HEK293T (cell line): ENCODE data around the gene PSMD7.
"Not testable (repeated sequence)": the region's sequence is repeated elsewhere in the genome, so short reads cannot be mapped to it uniquely, and the experiment has no call there.

Source experiments
- CTCF ChIA-PET: fragments of 350-600 bp; formaldehyde crosslinking; extraction: SDS; loops from one replicate; lab custom pipeline; 2021; ENCODE audit warnings: antibody characterized with exemption, inconsistent platforms; lab: Yijun Ruan, JAX
- POLR2A ChIA-PET: fragments of 350-600 bp; formaldehyde crosslinking; extraction: SDS; loops from one replicate; lab custom pipeline; 2020; ENCODE audit warnings: antibody characterized with exemption, inconsistent platforms; lab: Yijun Ruan, JAX
- DNase-seq: peaks from one replicate; pipeline ENCODE4 v3.0.0; 2012; ENCODE audit warnings: mixed read lengths; ENCODE audit errors: extremely low spot score
- ARNT ChIP-seq: fragments of 450-650 bp; IDR thresholded peaks from 2 replicates; pipeline ENCODE4 v1.6.1; 2017; ENCODE audit warnings: mild to moderate bottlenecking
- BHLHE40 ChIP-seq: fragments of 450-650 bp; IDR thresholded peaks from 2 replicates; pipeline ENCODE4 v1.6.1; 2016; ENCODE audit warnings: mild to moderate bottlenecking, moderate library complexity, borderline replicate concordance
- CTBP1 ChIP-seq: fragments of 450-650 bp; IDR thresholded peaks from 2 replicates; pipeline ENCODE4 v1.6.1; 2016; ENCODE audit warnings: borderline replicate concordance
- ELF4 ChIP-seq: fragments of 450-650 bp; IDR thresholded peaks from 2 replicates; pipeline ENCODE4 v1.6.1; 2017; ENCODE audit warnings: antibody characterized with exemption
- FOXA1 ChIP-seq: fragments of 450-650 bp; IDR thresholded peaks from 2 replicates; pipeline ENCODE4 v1.6.1; 2016; ENCODE audit warnings: mild to moderate bottlenecking
- FOXK2 ChIP-seq: fragments of 450-650 bp; IDR thresholded peaks from 2 replicates; pipeline ENCODE4 v1.6.1; 2016; ENCODE audit warnings: mild to moderate bottlenecking
- FOXM1 ChIP-seq: fragments of 450-650 bp; IDR thresholded peaks from 2 replicates; pipeline ENCODE4 v1.6.1; 2017; ENCODE audit warnings: mild to moderate bottlenecking, borderline replicate concordance
- HDGF ChIP-seq: fragments of 450-650 bp; IDR thresholded peaks from 2 replicates; pipeline ENCODE4 v1.6.1; 2017; ENCODE audit warnings: antibody characterized with exemption, borderline replicate concordance
- L3MBTL2 ChIP-seq: fragments of 450-650 bp; conservative IDR thresholded peaks from 2 replicates; pipeline ENCODE4 v1.6.1; 2016; ENCODE audit warnings: mild to moderate bottlenecking
- LEF1 ChIP-seq: fragments of 450-650 bp; IDR thresholded peaks from 2 replicates; pipeline ENCODE4 v1.6.1; 2017; ENCODE audit warnings: mild to moderate bottlenecking, borderline replicate concordance
- NFRKB ChIP-seq: fragments of 450-650 bp; IDR thresholded peaks from 2 replicates; pipeline ENCODE4 v1.6.1; 2016; ENCODE audit warnings: mild to moderate bottlenecking, moderate library complexity
- PKNOX1 ChIP-seq: fragments of 450-650 bp; IDR thresholded peaks from 2 replicates; pipeline ENCODE4 v1.6.1; 2016
- SP1 ChIP-seq: fragments of 450-650 bp; IDR thresholded peaks from 2 replicates; pipeline ENCODE4 v1.6.1; 2017
- TARDBP ChIP-seq: fragments of 450-650 bp; IDR thresholded peaks from 2 replicates; pipeline ENCODE4 v1.6.1; 2016
- ZNF384 ChIP-seq: fragments of 450-650 bp; IDR thresholded peaks from 2 replicates; pipeline ENCODE4 v1.6.1; 2016

Gene PSMD7

GRCh38 chr16:74320707-74321106 lies 24.1 kb downstream of the PSMD7 start:
- no peak for TF ChIP-seq TARDBP
- no peak for TF ChIP-seq LEF1
- TF ChIP-seq BHLHE40: no peak
- TF ChIP-seq CTBP1: no peak
- no peak for TF ChIP-seq NFRKB
- ChIA-PET POLR2A (no interaction called here), CTCF (no interaction called here)
- DNase-seq: no peak

- no peak for TF ChIP-seq ZNF384
- TF ChIP-seq BHLHE40: no peak
- TF ChIP-seq SP1: no peak
- TF ChIP-seq LEF1: no peak
- no peak for TF ChIP-seq FOXM1
- POLR2A ChIA-PET: no interaction called here
- DNase-seq: no peak
- CTCF ChIA-PET: no interaction called here
These were observed 24.7 kb downstream of the PSMD7 start for GRCh38 chr16:74321356-74321755.

- ChIA-PET CTCF (no interaction called here), POLR2A (no interaction called here)
- DNase-seq: no peak
- TF ChIP-seq FOXA1 (no peak), HDGF (no peak), L3MBTL2 (no peak), CTBP1 (no peak), ELF4 (no peak), FOXK2 (no peak), PKNOX1 (no peak), TARDBP (no peak)
These were observed 25.7 kb downstream of the PSMD7 start for GRCh38 chr16:74322301-74322710.

- CTCF ChIA-PET, POLR2A ChIA-PET, DNase-seq: not testable (repeated sequence)
These were observed 28.2 kb downstream of the PSMD7 start for GRCh38 chr16:74324777-74325176.

- POLR2A ChIA-PET: no interaction called here
These were observed 29.0 kb downstream of the PSMD7 start for GRCh38 chr16:74325641-74326040.

GRCh38 chr16:74328346-74328745 lies 31.7 kb downstream of the PSMD7 start:
- POLR2A ChIA-PET, DNase-seq, CTCF ChIA-PET: not testable (repeated sequence)

More at GRCh38 chr16:74325641-74326040, 29.0 kb downstream of the PSMD7 start:
- DNase-seq: no peak
- no peak for TF ChIP-seq FOXA1
- no peak for TF ChIP-seq LEF1
- no peak for TF ChIP-seq ARNT
- no peak for TF ChIP-seq BHLHE40
- no peak for TF ChIP-seq TARDBP
- TF ChIP-seq CTBP1: no peak
- no peak for TF ChIP-seq PKNOX1
- no peak for TF ChIP-seq SP1
- TF ChIP-seq ELF4: no peak
- TF ChIP-seq ZNF384: no peak
- no peak for TF ChIP-seq NFRKB
- TF ChIP-seq HDGF: no peak
- TF ChIP-seq FOXK2: no peak
- no peak for TF ChIP-seq L3MBTL2
- CTCF ChIA-PET: no interaction called here

- CTCF ChIA-PET, POLR2A ChIA-PET, DNase-seq: not testable (repeated sequence)
These were observed 35.9 kb downstream of the PSMD7 start for GRCh38 chr16:74332469-74332868.

- POLR2A ChIA-PET, CTCF ChIA-PET, DNase-seq: not testable (repeated sequence)
These were observed 40.9 kb downstream of the PSMD7 start for GRCh38 chr16:74337506-74337905.

GRCh38 chr16:74339226-74339625 lies 42.6 kb downstream of the PSMD7 start:
- DNase-seq, POLR2A ChIA-PET, CTCF ChIA-PET: not testable (repeated sequence)

- CTCF ChIA-PET: interaction anchor here (0.7 kb wide), 1 partner anchor 12 kb away, joined by 3 read pairs; no protein-coding TSS in a partner anchor
- DNase-seq, POLR2A ChIA-PET: not testable (repeated sequence)
These were observed 56.4 kb downstream of the PSMD7 start for GRCh38 chr16:74353038-74353437.
